OCI-M2 (cell line): ENCODE measurements around the gene ADGRB3.

Experiments used
- DNase-seq: peaks from one replicate; lab custom pipeline; 2025; ENCODE audit not compliant: unreplicated experiment; lab: John Stamatoyannopoulos, UW

ADGRB3 gene

DNA sequence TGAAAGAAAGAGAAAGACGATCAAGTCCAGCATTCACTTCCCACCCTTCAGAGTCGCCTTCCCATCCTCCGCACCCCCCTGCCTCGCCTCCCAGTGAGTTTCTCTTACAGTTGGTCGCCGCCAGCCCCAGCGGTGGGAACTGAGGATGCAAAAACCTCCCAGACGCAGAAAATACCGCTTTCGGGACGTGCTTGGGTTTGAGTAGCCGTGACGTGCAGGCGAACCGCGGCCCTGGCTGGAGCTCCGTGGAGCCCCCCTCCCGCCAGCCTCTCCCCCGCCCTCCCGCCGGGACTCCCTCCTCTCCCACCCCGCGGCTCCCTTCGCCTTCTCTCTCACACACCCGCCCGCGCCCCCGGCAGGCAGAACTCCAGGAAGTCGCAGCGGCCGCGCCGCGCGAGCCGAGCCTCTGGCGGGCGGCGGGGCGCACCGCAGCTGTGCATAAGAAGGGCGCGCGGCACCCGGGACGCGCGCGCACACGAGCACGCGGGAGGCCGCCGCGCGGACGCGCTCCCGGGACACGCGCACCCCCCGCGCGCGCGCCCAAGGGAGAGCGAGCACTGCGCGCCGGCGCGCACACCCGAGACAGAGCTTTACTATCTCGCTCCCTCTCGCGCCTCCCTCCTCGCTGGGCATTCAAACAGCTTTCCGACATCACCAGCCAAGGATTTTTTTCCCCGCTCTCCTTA is at the start of gene ADGRB3:
Gene ADGRB3 (plus strand): TSS at position 557 of the 686 bp plus-strand sequence. CDS start 3,394 bp downstream, outside the sequence.
- DNase-seq = no peak

DNA sequence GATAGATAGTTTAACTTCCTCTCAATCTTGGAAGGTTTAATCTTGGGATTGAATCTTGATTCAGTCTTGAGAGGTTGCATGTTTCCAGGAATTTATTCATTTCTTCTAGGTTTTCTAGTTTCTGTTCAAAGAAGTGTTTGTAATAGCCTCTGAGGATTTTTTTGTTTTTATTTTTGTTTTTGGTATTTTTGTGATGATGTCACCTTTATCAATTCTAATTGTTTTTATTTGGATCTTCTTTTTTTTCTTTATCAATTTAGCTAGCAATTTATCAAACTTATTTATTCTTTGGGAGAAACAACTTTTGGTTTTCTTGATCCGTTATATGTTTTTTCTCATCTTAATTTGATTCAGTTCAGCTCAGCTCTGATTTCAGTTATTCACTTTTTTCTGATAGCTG is 41.5 kb upstream of the ADGRB3 start:
- no peak for DNase-seq

DNA sequence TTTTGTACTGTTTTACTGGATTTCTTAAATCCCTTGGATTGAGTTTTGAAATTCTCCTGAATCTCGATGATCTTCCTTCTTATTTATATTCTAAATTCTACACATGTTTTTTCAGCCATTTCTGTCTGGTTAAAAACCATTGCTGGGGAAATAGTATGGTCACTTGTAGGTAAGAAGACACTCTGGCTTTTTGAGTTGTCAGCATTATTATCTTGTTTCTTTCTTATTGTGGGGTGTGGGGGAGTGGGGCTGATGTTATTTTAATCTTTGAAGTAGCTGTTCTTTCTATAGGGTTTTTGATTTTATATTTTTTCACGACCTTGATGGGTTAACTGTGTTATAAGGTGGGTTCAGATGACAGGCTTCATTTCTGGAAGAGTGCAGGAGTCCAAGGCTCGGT is 37.4 kb upstream of the ADGRB3 start:
- no peak for DNase-seq

DNA sequence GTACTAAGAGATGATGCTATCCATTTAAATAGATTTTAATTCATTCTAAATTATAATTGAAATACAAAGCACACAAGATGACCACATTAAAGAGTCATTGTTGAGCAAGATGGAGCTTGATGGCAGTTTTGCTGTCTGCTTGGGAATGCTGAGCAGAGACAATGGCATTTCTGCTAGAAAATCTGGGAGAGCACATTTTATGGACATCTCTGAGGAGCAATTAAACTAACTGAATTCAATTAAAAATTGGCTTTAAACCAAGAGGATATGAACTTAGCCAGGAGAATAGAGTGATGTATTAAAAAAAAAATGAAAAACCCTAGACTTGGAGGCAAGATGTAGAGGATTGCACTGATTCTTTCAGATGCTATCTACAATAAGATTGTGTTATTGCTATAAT is 19.1 kb upstream of the ADGRB3 start:
- DNase-seq = no peak

DNA sequence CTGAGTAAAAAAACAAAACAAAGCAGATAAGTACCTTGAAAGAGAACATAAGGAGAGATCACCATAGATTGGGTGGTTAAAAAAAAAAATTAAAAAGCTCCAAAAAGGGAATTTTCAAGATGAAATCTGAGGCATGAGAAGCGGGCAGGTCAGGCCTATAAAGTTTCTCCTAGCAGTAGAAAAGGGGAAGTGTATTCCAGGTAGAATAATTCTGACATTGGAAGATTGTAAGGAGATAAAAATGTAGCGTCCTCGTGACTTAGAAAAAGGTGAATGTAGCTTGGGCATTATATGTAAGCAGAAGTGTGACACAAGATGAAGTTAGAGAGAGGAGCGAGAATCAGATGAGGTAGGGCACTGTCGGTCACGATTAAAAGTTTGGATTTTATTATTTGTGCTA is 9.1 kb upstream of the ADGRB3 start:
- no peak for DNase-seq

DNA sequence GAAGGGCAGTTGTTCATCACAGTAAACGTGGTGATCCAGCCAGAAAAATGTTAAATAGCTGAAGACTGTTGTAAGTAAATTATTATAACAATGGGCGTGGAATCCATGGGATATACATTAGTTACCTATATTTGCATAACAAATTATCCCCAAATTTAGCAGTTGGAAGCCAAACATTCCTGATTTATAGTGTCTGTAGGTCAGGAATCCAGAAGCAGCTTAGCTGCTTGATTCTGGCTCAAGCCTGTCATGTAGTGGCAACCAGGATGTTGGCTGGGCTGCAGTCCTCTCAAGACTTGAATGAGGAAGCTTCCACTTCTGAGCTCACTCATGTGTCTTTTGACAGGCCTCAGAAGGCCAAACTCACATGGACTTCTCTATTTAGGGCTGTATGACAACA is 6.9 kb upstream of the ADGRB3 start:
- no peak for DNase-seq

DNA sequence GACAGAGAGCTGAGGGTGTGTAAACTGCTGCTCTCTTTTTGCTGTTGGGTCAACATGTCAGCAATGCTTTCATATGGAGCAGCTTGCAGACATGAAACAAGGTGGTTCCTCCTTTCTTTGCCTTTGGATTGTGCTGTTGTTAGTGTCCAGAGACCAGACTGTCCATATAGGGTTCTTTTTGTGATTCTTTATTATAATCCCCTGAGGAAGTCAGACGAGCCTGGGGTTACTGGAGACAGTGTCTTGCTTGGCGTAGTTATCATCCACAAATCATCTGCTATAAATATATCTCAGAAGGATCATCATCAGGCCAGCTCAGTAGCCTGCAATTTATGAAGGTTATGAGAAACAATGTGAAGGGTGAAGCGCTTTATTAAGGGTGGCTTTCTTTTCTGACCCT is 2.3 kb upstream of the ADGRB3 start:
- no peak for DNase-seq

DNA sequence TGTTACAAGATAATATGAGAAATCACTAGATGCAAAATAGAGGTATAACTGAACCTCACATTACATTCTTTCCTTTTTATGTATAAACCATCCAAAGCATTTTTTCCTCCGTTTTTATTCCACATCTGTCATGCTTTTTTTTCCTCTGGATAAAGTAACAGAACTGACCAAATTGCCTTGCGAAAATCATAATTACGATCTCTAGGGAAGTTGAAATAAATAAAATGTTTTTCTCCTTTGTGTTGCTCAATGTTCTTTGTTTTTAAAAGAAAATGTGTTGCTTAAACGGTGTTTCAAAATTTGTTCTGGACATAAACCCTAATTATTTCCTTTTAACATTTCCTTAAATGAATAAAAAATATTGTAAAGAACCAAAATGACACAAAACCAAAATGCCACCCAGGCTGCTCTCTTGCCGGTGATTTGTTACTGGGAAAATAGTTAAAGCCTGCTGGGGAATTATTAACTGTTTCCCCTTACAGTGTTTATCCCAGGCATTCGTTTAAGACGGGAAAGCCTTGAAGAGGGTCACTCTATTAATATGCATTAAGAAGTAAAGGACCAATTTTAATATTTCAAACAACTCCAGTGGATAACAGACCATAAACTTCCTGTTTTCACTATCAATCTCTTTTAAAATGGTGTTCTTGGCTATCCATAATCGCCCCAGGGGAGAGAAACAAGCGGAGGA is 1.7 kb upstream of the ADGRB3 start:
- no peak for DNase-seq

DNA sequence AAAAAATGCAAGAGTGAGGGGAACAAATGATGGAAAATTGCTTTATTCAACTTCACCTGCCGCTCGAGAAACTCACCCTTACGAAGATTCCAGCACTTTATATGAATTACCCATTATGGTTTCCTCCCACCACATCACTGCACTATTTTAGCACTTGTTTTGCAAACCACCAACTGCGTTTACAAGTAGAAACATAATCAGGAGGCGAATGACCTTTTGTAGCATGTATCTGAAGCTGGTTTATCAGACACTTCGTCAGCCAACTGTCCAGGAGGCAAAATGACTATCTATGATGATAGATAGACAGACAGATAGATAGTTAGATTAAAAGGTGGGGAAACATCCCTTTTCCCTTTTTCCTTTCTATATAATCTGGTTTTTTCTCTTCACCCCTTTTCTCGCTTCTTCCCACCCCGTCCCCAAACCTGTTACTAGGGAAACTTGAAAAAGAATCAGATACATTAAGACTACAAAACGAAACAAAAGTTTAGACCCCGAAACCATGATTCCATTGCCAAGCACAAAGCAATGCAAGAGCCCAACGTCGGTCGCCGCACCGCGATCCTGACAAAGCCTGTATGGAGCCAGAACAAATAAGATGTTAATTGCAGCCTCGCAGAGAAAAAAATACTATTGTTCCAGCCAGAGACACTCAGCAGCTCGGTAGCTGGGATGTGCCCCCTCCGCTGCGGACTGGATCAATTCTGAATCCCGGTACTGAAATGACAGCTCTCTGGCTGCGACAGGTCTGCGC is 933 bp upstream of the ADGRB3 start:
- DNase-seq = no peak

DNA sequence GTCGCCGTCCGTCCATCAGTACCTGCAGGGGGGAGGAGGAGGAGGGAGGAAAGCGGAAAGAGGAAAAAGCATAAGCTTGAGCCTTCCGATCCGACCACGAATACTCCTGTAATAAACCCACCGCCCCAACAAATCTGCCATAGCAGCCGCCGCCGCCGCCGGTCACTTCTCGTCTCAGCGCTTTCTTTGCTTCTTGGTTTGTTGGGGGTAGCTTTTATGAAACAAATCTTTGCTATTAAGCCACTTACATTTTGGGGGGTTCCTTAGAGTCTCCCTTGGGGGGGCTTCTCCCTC is 277 bp downstream of the ADGRB3 start:
- no peak for DNase-seq

DNA sequence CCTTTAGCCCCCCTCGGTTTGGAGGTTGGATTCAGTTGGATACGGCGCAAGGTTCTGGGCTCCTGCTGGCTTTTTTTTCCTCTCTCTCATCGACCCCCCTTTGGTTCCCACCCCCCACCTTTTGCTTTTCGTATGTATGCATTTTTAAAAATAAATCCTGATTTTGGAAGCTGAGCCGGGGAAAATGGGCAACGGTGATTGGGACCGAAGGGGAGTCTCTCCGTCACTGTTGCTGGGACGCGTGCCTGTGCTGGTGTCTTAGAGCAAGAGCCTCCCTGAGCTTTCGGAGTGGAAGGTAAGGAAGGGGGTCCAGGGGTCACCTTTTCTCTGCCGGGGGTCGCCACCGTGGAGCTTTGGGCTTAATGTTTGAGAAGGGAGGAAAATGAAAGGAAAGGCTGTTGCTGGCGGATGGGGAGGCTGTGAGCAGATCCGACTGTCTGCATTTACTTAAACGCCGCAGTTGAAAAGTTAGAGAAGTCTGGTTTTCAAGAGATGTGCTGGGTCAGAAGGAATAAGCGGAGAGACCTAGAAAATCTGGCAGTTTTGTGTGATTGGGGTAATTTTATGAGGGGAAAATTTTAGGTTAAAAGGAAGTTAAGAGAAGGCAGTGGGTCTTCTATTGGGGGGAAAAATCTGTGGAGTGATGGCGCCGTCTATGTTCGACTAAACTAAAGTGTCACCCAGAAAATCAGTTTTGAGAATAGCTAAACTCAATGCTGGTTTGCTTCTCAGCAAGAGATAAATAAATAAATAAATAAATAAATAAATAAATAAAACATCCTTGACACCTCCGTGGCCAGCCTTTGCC is 828 bp downstream of the ADGRB3 start:
- DNase-seq = no peak

DNA sequence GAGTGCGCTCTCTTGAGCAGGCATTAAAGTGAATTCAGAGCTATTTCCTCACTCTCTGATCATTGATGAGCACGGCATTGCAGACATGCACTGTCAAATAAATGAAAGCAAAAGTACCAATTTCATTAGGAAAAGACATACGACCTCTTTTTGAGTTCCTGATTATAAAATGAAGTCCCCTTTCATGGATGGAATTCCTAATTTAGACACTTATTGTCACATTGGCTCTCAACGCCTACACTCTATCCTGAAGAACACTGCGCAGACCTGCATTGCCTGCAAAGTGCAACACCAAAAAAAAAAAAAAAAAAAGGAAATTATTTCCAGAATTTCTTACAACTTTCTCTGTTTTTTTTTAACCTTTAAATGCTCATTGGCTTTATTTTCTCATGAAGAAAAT is 1.6 kb downstream of the ADGRB3 start:
- DNase-seq = no peak

DNA sequence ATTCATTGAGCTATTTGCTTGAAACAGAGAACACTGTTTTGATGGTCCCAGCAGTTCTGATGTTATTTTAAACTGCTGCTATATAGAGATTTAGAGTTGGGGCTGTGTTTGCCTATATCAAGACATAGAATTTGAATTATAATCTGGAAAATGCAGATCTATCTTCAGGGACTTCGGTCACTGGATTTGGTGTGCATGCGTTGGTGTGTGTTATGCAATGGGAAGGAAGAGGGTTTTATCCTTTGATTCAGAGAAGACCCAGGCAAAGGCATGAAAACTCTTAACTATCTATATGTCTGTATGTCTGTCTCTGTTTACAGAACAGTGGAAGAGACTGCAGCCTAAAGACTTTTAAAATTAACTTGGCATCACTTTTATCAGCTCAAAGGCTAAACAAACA is 2.0 kb downstream of the ADGRB3 start:
- no peak for DNase-seq

DNA sequence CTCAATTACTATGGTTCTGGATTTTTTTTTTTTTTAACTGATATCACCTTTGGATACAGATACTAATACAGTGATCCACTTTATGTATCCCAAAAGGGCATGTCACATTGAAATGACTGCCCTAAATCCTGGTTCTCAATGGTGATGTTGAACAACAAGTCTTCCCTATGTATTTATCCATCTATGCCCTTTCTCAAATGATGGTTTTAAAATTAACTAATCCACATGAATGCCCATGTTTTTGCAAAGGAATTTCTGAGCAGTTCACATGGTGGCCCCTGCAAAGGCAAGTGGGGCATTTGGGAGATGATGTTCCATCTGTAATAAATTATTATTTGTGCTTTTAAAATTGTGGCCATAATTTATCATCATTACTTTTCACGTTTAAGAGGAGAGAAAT is 2.7 kb downstream of the ADGRB3 start:
- DNase-seq = no peak

DNA sequence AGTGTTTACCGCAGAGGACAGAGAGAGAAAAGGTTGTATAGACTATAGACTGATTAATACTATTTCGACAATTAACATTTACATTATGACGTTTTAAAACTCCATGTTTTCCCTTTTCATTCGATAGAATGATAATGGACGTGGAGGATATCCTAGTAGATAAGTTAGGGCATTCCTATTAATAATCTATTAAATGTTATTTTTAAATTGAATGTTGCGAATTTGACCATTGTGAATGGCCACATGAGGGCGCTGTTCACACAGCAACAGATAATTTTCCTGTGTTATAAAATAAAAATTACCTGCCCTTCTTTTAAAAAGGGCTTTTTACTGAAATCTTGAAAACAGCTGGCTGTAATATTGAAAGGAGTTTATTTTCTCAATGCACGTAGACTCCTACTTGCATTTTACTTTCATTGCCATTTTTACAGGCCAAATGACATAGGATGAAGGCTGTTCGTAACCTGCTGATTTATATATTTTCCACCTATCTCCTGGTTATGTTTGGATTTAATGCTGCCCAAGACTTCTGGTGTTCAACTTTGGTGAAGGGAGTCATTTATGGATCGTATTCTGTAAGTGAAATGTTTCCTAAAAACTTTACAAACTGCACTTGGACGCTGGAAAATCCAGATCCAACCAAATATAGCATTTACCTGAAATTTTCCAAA is 3.3 kb downstream of the ADGRB3 start:
- no peak for DNase-seq

DNA sequence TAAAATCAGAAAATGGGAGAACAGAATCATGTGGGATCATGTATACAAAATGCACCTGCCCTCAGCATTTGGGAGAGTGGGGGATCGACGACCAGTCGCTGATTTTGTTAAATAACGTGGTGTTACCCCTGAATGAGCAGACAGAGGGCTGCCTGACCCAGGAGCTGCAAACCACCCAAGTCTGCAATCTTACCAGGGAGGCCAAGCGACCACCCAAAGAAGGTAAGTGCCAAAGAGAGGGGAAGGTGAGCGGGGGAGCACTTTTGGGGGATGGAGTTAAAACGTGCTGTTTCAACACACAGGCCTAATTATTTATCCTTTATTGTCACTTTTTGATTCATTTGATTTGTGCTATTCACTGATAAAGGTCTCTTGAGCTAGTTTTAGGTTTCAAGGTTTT is 4.1 kb downstream of the ADGRB3 start:
- DNase-seq = no peak

DNA sequence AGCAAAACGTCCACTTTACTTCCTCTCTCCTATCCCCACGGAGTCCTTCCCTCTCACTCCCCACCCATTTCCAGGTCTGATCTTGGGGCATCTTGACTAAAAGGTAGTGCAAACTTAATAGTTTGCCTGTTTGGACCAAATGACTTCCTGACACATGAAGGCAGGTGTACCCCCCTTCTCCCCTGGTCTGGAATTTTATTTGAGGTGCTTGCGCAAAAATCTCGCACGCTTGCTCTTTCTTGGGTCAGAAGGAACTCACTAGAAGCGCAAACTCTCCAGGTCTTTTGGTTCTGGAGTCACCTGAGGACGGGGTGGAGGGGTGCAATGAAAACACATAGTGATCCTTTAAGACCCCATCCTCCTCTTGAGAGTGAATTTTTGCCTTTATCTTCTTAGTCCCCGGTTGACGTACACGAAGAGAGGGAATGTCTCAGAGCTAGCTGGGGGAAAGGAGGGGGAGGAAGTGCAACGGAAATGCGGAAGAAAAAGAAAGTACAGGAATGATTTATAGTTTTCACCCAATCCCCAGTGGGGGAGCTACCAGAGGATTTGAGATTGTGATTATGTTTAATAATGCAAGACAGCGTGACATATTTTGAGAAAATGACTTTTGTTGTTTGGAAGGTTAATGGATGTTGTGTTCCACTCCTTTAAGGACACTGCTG is 4.9 kb downstream of the ADGRB3 start:
- no peak for DNase-seq

DNA sequence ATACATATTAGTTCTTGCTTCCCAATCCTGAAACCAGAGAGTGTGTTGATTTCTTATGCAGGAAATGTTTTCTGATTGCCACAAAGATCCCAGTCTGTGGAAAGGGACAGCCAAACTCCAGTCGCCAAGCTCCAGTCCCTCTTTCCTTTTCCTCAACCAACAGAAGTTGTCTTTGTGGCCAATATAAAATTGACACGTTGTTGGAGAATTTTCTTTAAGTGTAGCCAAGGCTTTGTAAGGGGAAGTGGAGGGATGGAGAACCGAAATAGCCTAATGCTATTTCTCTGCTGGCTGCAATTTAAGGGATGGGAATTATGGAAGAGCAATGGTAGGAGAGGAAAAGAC is 5.4 kb downstream of the ADGRB3 start:
- no peak for DNase-seq

DNA sequence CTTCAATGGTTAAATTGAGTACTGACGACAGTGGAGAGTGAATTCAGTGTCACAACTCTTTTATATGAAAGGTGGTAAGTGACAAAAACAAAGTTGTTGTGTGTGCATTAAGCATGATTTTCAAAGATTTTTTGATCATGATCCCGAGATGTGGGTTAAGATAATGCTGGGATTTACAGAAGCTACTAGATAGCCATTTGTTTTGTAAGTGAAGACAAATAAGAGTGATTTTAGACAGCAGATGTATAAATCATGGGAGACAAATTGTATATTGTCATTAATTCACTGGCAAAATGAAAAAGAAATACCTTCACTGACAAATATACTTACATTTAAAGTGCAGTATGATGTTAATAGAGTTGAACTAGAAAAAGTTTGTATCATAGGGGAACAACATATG is 6.1 kb downstream of the ADGRB3 start:
- no peak for DNase-seq

DNA sequence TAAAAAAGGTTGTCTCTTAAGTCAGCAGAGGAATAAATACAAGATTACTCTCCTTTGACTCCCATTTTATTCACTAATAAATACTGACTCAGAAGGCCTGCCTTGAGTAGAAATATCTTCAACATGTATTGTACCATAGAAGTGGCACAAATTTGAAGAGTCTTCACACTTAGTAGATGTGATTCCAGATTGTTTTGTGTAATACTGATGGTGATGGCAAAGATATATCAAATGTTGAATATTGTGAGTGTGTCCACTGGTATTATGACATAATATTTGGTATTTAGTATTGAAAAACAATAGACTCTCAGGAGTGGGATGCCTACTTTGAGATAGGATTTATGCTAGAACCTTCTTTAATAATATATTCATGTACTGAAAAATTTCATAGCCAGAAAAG is 7.0 kb downstream of the ADGRB3 start:
- DNase-seq = no peak

DNA sequence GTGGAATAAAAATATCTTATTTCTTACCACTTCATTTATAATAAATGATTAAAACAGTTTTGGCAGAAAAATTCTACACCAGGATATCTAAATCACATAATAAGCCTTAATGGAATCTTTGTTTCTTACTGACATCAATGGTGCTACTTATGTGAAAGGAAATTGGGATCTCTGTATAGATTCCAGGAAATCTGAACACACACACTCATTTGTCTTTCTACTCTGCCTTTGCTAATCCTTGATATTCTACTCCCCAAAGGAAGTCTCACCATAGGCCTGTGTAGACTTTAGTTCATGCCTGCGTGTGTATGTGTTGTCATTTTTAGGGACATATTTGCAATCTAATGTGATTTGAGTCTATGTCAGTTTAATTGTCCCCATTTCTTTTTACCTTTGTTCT is 7.9 kb downstream of the ADGRB3 start:
- DNase-seq = no peak
